Caco-2 (cell line): Measurements from ENCODE around the gene KCNA10. TPM values are rescaled to one million over a fixed set of nuclear protein-coding genes. Genes with fewer than 3 reads are reported as not detected.

ENCODE experiments used
- BruUV-seq: library from RNA; stranded (reverse); fragments of 400-500 nt; replicated peaks from 2 replicates; lab custom pipeline; 2021; lab: Mats Ljungman, UMichigan
- CTCF ChIA-PET: fragments of 300-600 bp; sonication (Branson Sonifier 250); formaldehyde crosslinking; loops from one replicate; lab custom pipeline; 2022; ENCODE audit warnings: antibody characterized with exemption; lab: Charles Lee
- POLR2A ChIA-PET: fragments of 300-600 bp; sonication (Branson Sonifier 250); formaldehyde crosslinking; loops from one replicate; lab custom pipeline; 2022; ENCODE audit warnings: antibody characterized with exemption; lab: Charles Lee
- DNase-seq, 2 experiments: peaks; one replicate each; pipeline versions ENCODE4 v3.0.0 to v3.0.0-alpha.2; 2020 to 2022
- H3K27me3 ChIP-seq: replicated peaks from 2 replicates; pipeline ENCODE4 v1.6.0; 2011; ENCODE audit warnings: low read length; ENCODE audit not compliant: control insufficient read depth, insufficient read depth
- H3K36me3 ChIP-seq: 2 replicates; pipeline ENCODE4 v1.5.1; 2011; ENCODE audit warnings: low read length; ENCODE audit not compliant: control insufficient read depth, insufficient read depth
- H3K4me1 ChIP-seq: fragments of 250-450 bp; sonication (Bioruptor Pico); 2 replicates; pipeline ENCODE4 v1.5.1; 2020; ENCODE audit warnings: mild to moderate bottlenecking
- H3K4me3 ChIP-seq: 2 replicates; pipeline ENCODE4 v1.5.1; 2011; ENCODE audit warnings: low read depth, mild to moderate bottlenecking, control low read depth, low read length
- H3K9me3 ChIP-seq: fragments of 250-450 bp; sonication (Bioruptor Pico); 2 replicates; pipeline ENCODE4 v1.5.1; 2020; ENCODE audit warnings: mild to moderate bottlenecking, moderate library complexity
- H3K27ac Mint-ChIP-seq: one replicate; pipeline ENCODE4 v1.8.0; 2022; ENCODE audit warnings: mixed read lengths; ENCODE audit not compliant: unreplicated experiment
- H3K27me3 Mint-ChIP-seq: one replicate; pipeline ENCODE4 v1.8.0; 2022; ENCODE audit warnings: mixed read lengths; ENCODE audit not compliant: insufficient read depth, unreplicated experiment
- H3K36me3 Mint-ChIP-seq: one replicate; pipeline ENCODE4 v1.8.0; 2022; ENCODE audit warnings: mild to moderate bottlenecking, mixed read lengths; ENCODE audit not compliant: insufficient read depth, unreplicated experiment
- H3K4me1 Mint-ChIP-seq: one replicate; pipeline ENCODE4 v1.8.0; 2022; ENCODE audit warnings: low read depth, mixed read lengths; ENCODE audit not compliant: unreplicated experiment
- H3K4me3 Mint-ChIP-seq: one replicate; pipeline ENCODE4 v1.8.0; 2022; ENCODE audit warnings: mild to moderate bottlenecking, moderate library complexity, mixed read lengths; ENCODE audit not compliant: unreplicated experiment
- H3K9me3 Mint-ChIP-seq: one replicate; pipeline ENCODE4 v1.8.0; 2022; ENCODE audit warnings: mixed read lengths; ENCODE audit not compliant: unreplicated experiment
- CTCF ChIP-seq, 2 experiments: fragments of 200-600 bp in 1 of 2; IDR thresholded peaks; 1 replicate in 1 of 2; 2 replicates in 1 of 2; pipeline versions ENCODE4 v1.5.1 to v1.8.0; 2011 to 2022; ENCODE audit warnings: antibody characterized with exemption in 1 of 2, control low read depth in 1 of 2, inconsistent platforms in 1 of 2, low read depth in 1 of 2, low read length in 1 of 2, mild to moderate bottlenecking in 1 of 2, moderate library complexity in 1 of 2; ENCODE audit not compliant: insufficient read depth in 1 of 2, severe bottlenecking in 1 of 2, unreplicated experiment in 1 of 2
- intact Hi-C: fragments of 100-400 bp; cut with micrococcal nuclease; formaldehyde crosslinking; loops from one replicate; pipeline ENCODE4 v1.10.0; 2022; ENCODE audit not compliant: unreplicated experiment
- total RNA-seq: library from RNA; stranded (reverse); gene quantifications from 2 replicates; pipeline ENCODE4 v1.2.3, GENCODE V29; 2022

Gene KCNA10
- total RNA-seq, 1 experiment from 2014 or later, result not detected

GRCh38 chr1:110483308-110483685, 35.7 kb downstream of the KCNA10 start:
- ChIA-PET POLR2A (no interaction called here), CTCF (interaction anchor here (5.0 kb wide), 1 partner anchor 13 kb away, joined by 26 read pairs; no protein-coding TSS in a partner anchor)
- no peaks in the 10 kb centered on the region for H3K9me3 Mint-ChIP-seq
- peaks cover 19% of the 10 kb centered on the region for H3K4me1 Mint-ChIP-seq
- peaks cover 39% of the 10 kb centered on the region for H3K36me3 Mint-ChIP-seq
- TF ChIP-seq CTCF (IDR thresholded peaks at IDR 0.05; ENCODE audit: insufficient read depth in 1 of 2, low read depth in 1 of 2, low read length in 1 of 2, severe bottlenecking in 1 of 2, unreplicated experiment in 1 of 2), result no peak
- H3K9me3 ChIP-seq, result no peaks in the 10 kb centered on the region
- no peak for DNase-seq
- H3K27ac Mint-ChIP-seq, result peak overlapping the region; percentile 57
- no TSS peak for BruUV-seq
- no peaks in the 10 kb centered on the region for H3K36me3 ChIP-seq
- no peaks in the 10 kb centered on the region for H3K27me3 ChIP-seq
- H3K4me3 Mint-ChIP-seq, result peak overlapping the region; percentile 61
- H3K27me3 Mint-ChIP-seq, result no peaks in the 10 kb centered on the region
- no peak overlapping the region for H3K4me3 ChIP-seq
- peaks cover 29% of the 10 kb centered on the region for H3K4me1 ChIP-seq
- intact Hi-C loops, result no loop called here

DNA sequence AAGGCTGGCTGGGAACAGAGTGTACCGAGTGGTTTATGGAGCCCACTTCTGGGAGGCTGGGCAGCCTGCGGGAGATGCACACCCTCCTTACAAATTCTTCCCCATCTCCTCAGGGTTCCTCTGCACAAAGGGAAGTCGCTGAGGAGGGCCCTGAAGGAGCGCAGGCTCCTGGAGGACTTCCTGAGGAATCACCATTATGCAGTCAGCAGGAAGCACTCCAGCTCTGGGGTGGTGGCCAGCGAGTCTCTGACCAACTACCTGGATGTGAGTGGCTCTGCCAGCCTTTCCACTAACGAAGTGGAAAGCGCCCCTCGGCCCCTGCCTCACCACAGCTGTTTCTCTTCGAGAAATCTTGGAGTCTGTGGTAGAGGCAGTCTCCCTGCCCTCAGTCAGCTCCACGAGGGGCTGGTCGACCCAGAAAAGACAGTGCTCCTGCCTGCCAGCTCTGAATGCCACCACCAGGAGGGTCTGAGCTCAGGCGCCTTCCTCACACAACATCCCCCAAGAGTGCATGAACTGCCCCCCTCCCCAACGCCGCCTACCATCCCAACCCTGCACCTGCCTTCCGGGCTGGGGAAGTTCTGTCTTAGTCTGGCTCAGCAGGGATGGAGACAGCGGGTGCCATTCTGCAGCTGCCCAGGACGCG, 36.2 kb downstream of the KCNA10 start:
- Mint-ChIP-seq H3K9me3 (no peaks in the 10 kb centered on the region), H3K27me3 (no peaks in the 10 kb centered on the region), H3K4me1 (peaks cover 19% of the 10 kb centered on the region), H3K27ac (peak overlapping the region; percentile 57), H3K4me3 (peak overlapping the region; percentile 68), H3K36me3 (peaks cover 36% of the 10 kb centered on the region)
- Histone ChIP-seq H3K36me3 (no peaks in the 10 kb centered on the region), H3K4me1 (peaks cover 34% of the 10 kb centered on the region), H3K27me3 (no peaks in the 10 kb centered on the region), H3K9me3 (no peaks in the 10 kb centered on the region), H3K4me3 (no peak overlapping the region)
- no TSS peak for BruUV-seq
- intact Hi-C loops, result no loop called here
- no peak for DNase-seq
- ChIA-PET POLR2A (no interaction called here), CTCF (interaction anchor here (5.0 kb wide), 1 partner anchor 13 kb away, joined by 26 read pairs; no protein-coding TSS in a partner anchor)
- TF ChIP-seq CTCF (IDR thresholded peaks at IDR 0.05; ENCODE audit: insufficient read depth in 1 of 2, low read depth in 1 of 2, low read length in 1 of 2, severe bottlenecking in 1 of 2, unreplicated experiment in 1 of 2), result no peak

DNA sequence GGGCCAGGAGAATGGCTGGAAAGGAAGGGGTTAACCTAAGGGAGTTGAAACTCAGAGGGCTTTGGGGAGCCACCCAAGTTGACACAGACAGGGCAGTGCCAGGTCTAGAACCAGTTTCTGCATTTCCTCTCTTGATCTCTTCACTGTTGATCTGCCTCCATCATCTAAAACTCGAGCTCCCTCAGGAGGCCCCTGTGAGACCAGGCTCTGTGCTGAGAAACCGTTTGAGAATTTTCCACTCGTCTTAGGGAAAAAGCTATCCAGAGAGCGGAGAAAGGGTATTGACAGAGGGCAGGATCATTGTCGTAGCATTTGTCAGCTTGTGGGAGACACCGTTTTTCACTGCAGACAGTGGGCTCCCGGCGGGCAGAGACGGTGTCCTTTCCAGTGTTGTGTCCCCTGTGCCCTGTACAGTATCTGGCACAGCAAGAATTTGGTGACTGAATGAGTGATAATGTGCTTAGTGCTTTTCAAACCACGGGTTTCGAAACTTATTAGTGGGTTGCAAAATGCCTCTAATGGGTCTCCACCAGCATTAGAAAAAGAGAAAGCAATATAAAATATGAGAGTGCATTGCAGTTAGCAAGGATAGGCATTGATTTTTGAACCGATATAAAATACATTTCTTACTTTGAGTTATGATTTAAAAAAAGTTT, 36.9 kb downstream of the KCNA10 start:
- POLR2A ChIA-PET, result no interaction called here
- TF ChIP-seq CTCF (IDR thresholded peaks at IDR 0.05; ENCODE audit: insufficient read depth in 1 of 2, low read depth in 1 of 2, low read length in 1 of 2, severe bottlenecking in 1 of 2, unreplicated experiment in 1 of 2), result no peak
- CTCF ChIA-PET, result interaction anchor here (5.0 kb wide), 1 partner anchor 14 kb away, joined by 26 read pairs; no protein-coding TSS in a partner anchor
- Mint-ChIP-seq H3K36me3 (peaks cover 34% of the 10 kb centered on the region), H3K4me3 (peak overlapping the region; percentile 68), H3K27ac (no peak overlapping the region), H3K9me3 (no peaks in the 10 kb centered on the region), H3K4me1 (peaks cover 19% of the 10 kb centered on the region), H3K27me3 (no peaks in the 10 kb centered on the region)
- H3K36me3 ChIP-seq, result no peaks in the 10 kb centered on the region
- H3K4me3 ChIP-seq, result no peak overlapping the region
- peaks cover 41% of the 10 kb centered on the region for H3K4me1 ChIP-seq
- no peaks in the 10 kb centered on the region for H3K27me3 ChIP-seq
- DNase-seq, result no peak
- H3K9me3 ChIP-seq, result no peaks in the 10 kb centered on the region
- intact Hi-C loops, result no loop called here
- no TSS peak for BruUV-seq
